Tibial artery (tissue), 4 donors: ENCODE measurements around the gene ALG12.
"Not testable (repeated sequence)": the region's sequence is repeated elsewhere in the genome, so short reads cannot be mapped to it uniquely, and the experiment has no call there.

Experiments
- DNase-seq, 2 donors: peaks; one replicate each; pipeline ENCODE4 v3.0.0-alpha.2; 2019
- H3K27ac ChIP-seq, 2 donors: fragments of 200-600 bp; sonication (generic) in 1 of 2; 1 replicate in 1 of 2; 2 replicates in 1 of 2; pipeline ENCODE4 v1.5.1; 2018 to 2019; ENCODE audit warnings: mild to moderate bottlenecking in 1 of 2
- H3K27me3 ChIP-seq, 2 donors: fragments of 200-600 bp; sonication (generic) in 1 of 2; one replicate each; pipeline versions ENCODE4 v1.5.1 to v1.6.0; 2016 to 2019
- H3K36me3 ChIP-seq, 3 donors: fragments of 200-600 bp; sonication (generic) in 2 of 3; one replicate each; pipeline ENCODE4 v1.5.1; 2016 to 2019; ENCODE audit warnings: mild to moderate bottlenecking in 2 of 3
- H3K4me1 ChIP-seq, 4 donors: fragments of 200-600 bp; sonication (generic) in 2 of 4; 1 replicate in 3 of 4; 2 replicates in 1 of 4; pipeline ENCODE4 v1.5.1; 2016 to 2019
- H3K4me3 ChIP-seq, 2 donors: fragments of 200-600 bp; sonication (generic) in 1 of 2; 1 replicate in 1 of 2; 2 replicates in 1 of 2; pipeline ENCODE4 v1.5.1; 2018 to 2019; ENCODE audit warnings: mild to moderate bottlenecking in 2 of 2
- H3K9me3 ChIP-seq, 3 donors: fragments of 200-600 bp; sonication (generic) in 1 of 3; one replicate each; pipeline ENCODE4 v1.5.1; 2016 to 2019
- intact Hi-C: fragments of 100-400 bp; cut with DNase I; formaldehyde crosslinking; loops from one replicate; pipeline ENCODE4 v1.15.0; 2023; ENCODE audit warnings: low total_unique reads
- TF ChIP-seq, protein P1 (sequence below), 2 experiments: fragments of 200-600 bp in 1 of 2; fragments of 450-650 bp in 1 of 2; IDR thresholded peaks; one replicate each; pipeline ENCODE4 v1.5.1; 2017 to 2019; ENCODE audit warnings: antibody characterized with exemption in 2 of 2, mild to moderate bottlenecking in 1 of 2, moderate library complexity in 1 of 2

The ALG12 gene

DNA sequence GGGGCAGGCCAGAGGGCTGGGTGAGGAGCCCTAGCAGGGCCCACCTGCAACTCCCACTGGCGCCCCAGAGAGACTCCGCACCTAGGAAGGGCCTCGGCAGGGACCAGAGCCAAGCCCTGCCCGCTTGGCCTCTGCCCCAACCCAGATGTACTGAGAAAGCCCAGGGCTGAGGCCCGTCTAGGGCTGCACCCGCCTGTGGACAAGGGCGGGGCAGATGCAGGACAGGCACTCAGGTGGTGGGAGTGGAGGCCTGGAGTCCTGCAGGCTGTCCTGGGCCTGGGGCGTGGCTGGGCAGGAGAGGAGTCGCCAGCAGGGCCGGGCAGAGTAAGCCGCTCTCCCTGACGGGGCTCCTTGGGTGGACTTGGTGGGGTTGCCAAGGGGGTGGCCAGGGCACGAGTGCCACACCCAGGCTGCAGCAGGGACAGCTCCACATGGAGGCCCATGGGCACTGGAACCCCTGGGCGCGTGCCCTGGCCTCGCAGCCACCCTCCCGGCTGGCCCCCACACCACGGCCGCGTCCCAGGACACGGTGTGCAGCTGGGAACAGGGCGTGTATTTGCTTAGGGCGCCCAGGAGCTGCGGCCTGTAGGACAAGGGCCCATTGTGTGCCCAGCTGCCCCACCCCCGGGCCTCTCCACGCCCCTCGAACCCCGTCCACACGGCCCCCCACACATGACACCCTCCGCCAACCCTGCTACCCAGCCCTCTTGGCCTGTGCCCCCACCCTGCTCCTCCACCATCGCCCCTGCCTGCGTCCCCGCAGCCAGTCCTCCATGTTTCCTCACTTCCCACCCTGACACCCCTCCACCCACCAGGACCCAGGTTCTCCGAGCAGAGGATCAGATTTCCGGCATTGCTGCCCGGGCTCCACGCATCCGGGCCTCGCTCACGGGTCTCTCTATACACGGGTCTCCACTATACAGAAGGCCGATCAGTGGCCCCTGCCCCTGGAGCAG, 31.0 kb upstream of the ALG12 start:
- H3K4me1 ChIP-seq: peaks cover 0 to 58% (median 26%) of the 10 kb centered on the region in 4 donors
- intact Hi-C loops: no loop called here
- no peak for DNase-seq
- TF ChIP-seq, protein P1, sequence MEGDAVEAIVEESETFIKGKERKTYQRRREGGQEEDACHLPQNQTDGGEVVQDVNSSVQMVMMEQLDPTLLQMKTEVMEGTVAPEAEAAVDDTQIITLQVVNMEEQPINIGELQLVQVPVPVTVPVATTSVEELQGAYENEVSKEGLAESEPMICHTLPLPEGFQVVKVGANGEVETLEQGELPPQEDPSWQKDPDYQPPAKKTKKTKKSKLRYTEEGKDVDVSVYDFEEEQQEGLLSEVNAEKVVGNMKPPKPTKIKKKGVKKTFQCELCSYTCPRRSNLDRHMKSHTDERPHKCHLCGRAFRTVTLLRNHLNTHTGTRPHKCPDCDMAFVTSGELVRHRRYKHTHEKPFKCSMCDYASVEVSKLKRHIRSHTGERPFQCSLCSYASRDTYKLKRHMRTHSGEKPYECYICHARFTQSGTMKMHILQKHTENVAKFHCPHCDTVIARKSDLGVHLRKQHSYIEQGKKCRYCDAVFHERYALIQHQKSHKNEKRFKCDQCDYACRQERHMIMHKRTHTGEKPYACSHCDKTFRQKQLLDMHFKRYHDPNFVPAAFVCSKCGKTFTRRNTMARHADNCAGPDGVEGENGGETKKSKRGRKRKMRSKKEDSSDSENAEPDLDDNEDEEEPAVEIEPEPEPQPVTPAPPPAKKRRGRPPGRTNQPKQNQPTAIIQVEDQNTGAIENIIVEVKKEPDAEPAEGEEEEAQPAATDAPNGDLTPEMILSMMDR (IDR thresholded peaks at IDR 0.05): no peak
- H3K27me3 ChIP-seq: no peaks in the 10 kb centered on the region
- no peak overlapping the region for H3K4me3 ChIP-seq
- no peaks in the 10 kb centered on the region for H3K9me3 ChIP-seq
- no peaks in the 10 kb centered on the region for H3K36me3 ChIP-seq
- H3K27ac ChIP-seq: no peak overlapping the region

DNA sequence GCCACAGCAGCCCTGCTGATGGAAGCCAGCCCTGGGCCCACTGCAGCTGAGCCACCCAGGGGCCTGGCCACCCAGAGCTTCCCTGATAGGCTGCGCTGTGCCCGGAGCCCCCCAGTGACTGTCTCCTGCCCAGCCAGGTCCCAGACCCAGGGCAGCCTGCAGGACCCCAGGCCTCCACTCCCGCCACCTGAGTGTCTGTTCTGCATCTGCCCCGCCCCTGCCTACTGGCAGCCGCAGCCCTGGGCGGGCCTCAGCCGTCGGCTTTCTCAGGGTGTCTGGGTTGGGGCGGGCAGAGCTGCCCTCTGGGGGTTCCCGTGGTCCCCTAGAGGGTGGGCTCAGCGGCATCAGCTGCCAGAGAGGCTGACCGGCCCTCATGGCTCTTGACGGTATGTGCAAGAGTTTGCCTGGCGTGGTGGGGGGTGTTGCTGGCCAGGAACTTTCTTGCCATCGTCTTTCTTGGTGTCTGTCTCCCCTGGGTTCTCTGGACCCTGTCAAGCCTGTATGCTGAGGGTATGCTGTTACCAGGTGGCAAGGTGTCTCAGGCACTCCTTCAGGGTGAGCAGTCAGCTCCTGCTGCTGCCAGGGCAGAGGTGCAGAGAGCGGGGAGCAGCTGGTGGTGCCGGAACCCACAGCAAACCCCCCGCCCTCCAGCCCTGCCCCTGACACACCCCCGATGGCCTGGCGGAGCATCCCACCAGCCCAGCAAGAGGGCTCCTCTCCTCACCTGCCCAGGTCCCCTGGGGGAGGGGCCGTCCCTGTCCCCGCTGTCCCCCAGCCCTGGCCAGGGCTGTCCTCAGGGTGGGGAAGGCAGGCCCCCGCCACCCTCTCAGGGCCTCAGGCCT, 30.1 kb upstream of the ALG12 start:
- intact Hi-C loops: no loop called here
- Histone ChIP-seq H3K27me3 (no peaks in the 10 kb centered on the region), H3K36me3 (no peaks in the 10 kb centered on the region), H3K27ac (no peak overlapping the region), H3K9me3 (no peaks in the 10 kb centered on the region), H3K4me1 (peaks cover 0 to 49% (median 21%) of the 10 kb centered on the region in 4 donors), H3K4me3 (no peak overlapping the region)
- TF ChIP-seq, protein P1 (IDR thresholded peaks at IDR 0.05): no peak
- no peak for DNase-seq

DNA sequence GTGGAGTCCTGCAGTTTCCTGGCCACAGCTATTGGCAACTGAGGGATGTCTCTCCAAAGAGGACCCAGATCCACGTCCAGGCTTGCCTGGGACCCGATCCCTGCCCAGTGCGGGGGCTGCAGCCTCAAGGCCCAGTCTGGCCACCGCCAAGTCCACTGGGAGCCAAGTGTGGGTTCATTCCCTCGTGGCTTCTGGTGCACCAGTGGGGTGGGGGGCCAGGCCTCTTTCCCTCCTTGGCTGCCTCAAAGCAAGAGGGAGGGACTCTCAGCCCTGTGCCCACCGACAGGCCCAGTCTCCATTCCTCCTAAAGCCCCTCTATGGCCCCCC, 29.0 kb upstream of the ALG12 start:
- intact Hi-C loops: no loop called here

DNA sequence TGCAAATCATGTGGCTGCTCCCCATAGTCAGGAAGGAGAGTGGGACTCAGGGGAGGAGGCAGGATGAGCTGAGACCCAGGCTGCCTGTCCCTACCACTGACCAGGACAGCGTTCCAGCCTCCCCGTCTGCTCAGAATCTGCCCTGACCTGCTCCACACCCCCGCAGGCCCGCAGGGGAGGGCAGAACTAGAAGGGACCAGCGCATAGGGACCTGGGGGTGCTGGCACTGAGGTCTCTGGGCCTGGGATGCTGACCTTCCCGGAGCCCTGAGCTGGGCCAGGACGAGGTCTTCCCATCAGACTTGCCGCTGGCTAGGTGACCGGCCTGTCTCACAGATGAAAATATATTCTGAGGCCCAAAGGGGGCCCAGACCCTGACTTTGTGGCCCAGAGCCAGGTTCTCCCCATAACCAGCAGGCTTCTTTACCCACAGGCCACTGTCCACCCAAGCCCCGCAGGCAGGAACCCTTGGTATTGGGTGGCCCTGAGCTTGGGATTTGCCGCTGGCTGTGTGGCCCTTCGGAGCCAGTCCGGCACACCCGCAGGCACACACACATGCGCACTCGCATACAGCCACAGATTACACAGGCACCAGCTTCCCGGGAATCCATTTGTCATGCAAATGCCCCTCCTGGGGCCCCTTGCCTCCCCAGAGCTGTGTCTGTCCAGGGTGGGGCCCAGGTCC, 28.5 kb upstream of the ALG12 start:
- H3K27me3 ChIP-seq: no peaks in the 10 kb centered on the region
- peaks cover 0 to 34% (median 7%) of the 10 kb centered on the region in 4 donors for H3K4me1 ChIP-seq
- intact Hi-C loops: no loop called here
- H3K9me3 ChIP-seq: no peaks in the 10 kb centered on the region
- TF ChIP-seq, protein P1 (IDR thresholded peaks at IDR 0.05): no peak
- H3K4me3 ChIP-seq: no peak overlapping the region
- H3K36me3 ChIP-seq: no peaks in the 10 kb centered on the region
- no peak overlapping the region for H3K27ac ChIP-seq
- DNase-seq: no peak

More for the DNA sequence above, 29.0 kb upstream of the ALG12 start:
- TF ChIP-seq, protein P1 (IDR thresholded peaks at IDR 0.05): no peak
- no peaks in the 10 kb centered on the region for H3K27me3 ChIP-seq
- no peak overlapping the region for H3K27ac ChIP-seq
- H3K36me3 ChIP-seq: no peaks in the 10 kb centered on the region
- no peaks in the 10 kb centered on the region for H3K9me3 ChIP-seq
- H3K4me3 ChIP-seq: no peak overlapping the region
- no peak for DNase-seq
- peaks cover 0 to 39% (median 12%) of the 10 kb centered on the region in 4 donors for H3K4me1 ChIP-seq

DNA sequence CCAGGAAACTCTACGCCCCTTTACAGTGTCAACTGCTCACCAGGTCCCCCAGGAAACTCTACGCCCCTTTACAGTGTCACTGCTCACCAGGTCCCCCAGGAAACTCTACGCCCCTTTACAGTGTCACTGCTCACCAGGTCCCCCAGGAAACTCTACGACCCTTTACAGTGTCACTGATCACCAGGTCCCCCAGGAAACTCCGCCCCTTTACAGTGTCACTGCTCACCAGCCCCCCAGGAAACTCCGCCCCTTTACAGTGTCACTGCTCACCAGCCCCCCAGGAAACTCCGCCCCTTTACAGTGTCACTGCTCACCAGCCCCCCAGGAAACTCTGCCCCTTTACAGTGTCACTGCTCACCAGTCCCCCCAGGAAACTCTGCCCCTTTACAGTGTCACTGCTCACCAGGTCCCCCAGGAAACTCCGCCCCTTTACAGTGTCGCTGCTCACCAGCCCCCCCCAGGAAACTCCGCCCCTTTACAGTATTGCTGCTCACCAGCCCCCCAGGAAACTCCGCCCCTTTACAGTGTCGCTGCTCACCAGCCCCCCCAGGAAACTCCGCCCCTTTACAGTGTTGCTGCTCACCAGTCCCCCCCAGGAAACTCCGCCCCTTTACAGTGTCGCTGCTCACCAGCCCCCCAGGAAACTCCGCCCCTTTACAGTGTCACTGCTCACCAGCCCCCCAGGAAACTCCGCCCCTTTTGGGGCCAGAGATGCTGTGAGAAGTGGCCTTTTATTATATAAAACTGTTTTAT, 27.0 kb upstream of the ALG12 start:
- DNase-seq, H3K27me3 ChIP-seq, H3K36me3 ChIP-seq, intact Hi-C loops, H3K27ac ChIP-seq, H3K4me3 ChIP-seq, H3K9me3 ChIP-seq: not testable (repeated sequence)
- peaks cover 0 to 21% (median 0%) of the 10 kb centered on the region in 4 donors for H3K4me1 ChIP-seq
